Activated naive CD4-positive, alpha-beta T cell (primary cell): ENCODE data around the gene SOCS2.
"Not testable (repeated sequence)": the region's sequence is repeated elsewhere in the genome, so short reads cannot be mapped to it uniquely, and the experiment has no call there.

Source experiments
- DNase-seq, 4 experiments: peaks; one replicate each; lab custom pipeline; 2025; lab: John Stamatoyannopoulos, UW

The SOCS2 gene

GRCh38 chr12:93593843-93594242 lies 21.4 kb downstream of the SOCS2 start:
- no peak for DNase-seq

- no peak for DNase-seq
These were observed 22.4 kb downstream of the SOCS2 start for GRCh38 chr12:93594766-93595311.

- DNase-seq = no peak
These were observed 22.9 kb downstream of the SOCS2 start for GRCh38 chr12:93595351-93595750.

- no peak for DNase-seq
These were observed 25.1 kb downstream of the SOCS2 start for GRCh38 chr12:93597608-93598007.

- no peak for DNase-seq
These were observed 26.7 kb downstream of the SOCS2 start for GRCh38 chr12:93599192-93599591.

- DNase-seq = no peak
These were observed 29.1 kb downstream of the SOCS2 start for GRCh38 chr12:93601591-93601990.

GRCh38 chr12:93602897-93603668 lies 30.6 kb downstream of the SOCS2 start:
- no peak for DNase-seq

GRCh38 chr12:93603762-93604161 lies 31.3 kb downstream of the SOCS2 start:
- DNase-seq = no peak

- no peak for DNase-seq
These were observed 35.8 kb downstream of the SOCS2 start for GRCh38 chr12:93608313-93608712.

GRCh38 chr12:93609281-93610192 lies 37.1 kb downstream of the SOCS2 start:
- DNase-seq = no peak

- no peak for DNase-seq
These were observed 40.3 kb downstream of the SOCS2 start for GRCh38 chr12:93612776-93613175.

GRCh38 chr12:93614917-93615596 lies 42.6 kb downstream of the SOCS2 start:
- no peak for DNase-seq

GRCh38 chr12:93616584-93617101 lies 44.2 kb downstream of the SOCS2 start:
- DNase-seq = no peak

GRCh38 chr12:93618891-93619410 lies 46.5 kb downstream of the SOCS2 start:
- DNase-seq = no peak

GRCh38 chr12:93621986-93622385 lies 49.5 kb downstream of the SOCS2 start:
- no peak for DNase-seq

- no peak for DNase-seq
These were observed 50.0 kb downstream of the SOCS2 start for GRCh38 chr12:93622485-93622884.

GRCh38 chr12:93624595-93625294 lies 52.3 kb downstream of the SOCS2 start:
- no peak for DNase-seq

- not testable (repeated sequence) for DNase-seq
These were observed 52.8 kb downstream of the SOCS2 start for GRCh38 chr12:93625295-93625645.

- no peak for DNase-seq
These were observed 53.7 kb downstream of the SOCS2 start for GRCh38 chr12:93626160-93626559.
